HG03439 (cell line): ENCODE data around the gene SHISA7.
"Not testable (repeated sequence)": the region's sequence is repeated elsewhere in the genome, so short reads cannot be mapped to it uniquely, and the experiment has no call there.

Experiments used
- ATAC-seq: cut with Tn5 transposase; IDR thresholded peaks from one replicate; pipeline ENCODE4 v1.9.1; 2021; ENCODE audit warnings: mild to moderate bottlenecking, moderate library complexity; ENCODE audit not compliant: unreplicated experiment

The SHISA7 gene

GRCh38 chr19:55448175-55448490, 5.0 kb upstream of the SHISA7 start:
- ATAC-seq = not testable (repeated sequence)

GRCh38 chr19:55447421-55448174, 4.5 kb upstream of the SHISA7 start:
- no peak for ATAC-seq

- ATAC-seq = no peak
These were observed 3.0 kb upstream of the SHISA7 start for GRCh38 chr19:55446060-55446459.

- no peak for ATAC-seq
These were observed 1.5 kb upstream of the SHISA7 start for GRCh38 chr19:55444646-55445045.

GRCh38 chr19:55443824-55444480, 852 bp upstream of the SHISA7 start:
- no peak for ATAC-seq

- ATAC-seq = no peak
These were observed 633 bp downstream of the SHISA7 start for GRCh38 chr19:55442372-55442961.

- no peak for ATAC-seq
These were observed 1.3 kb downstream of the SHISA7 start for GRCh38 chr19:55441692-55442321.

GRCh38 chr19:55441319-55441691, 1.8 kb downstream of the SHISA7 start:
- no peak for ATAC-seq

- ATAC-seq = no peak
These were observed 2.5 kb downstream of the SHISA7 start for GRCh38 chr19:55440411-55441105.

GRCh38 chr19:55439052-55439451, 4.0 kb downstream of the SHISA7 start:
- no peak for ATAC-seq

GRCh38 chr19:55437410-55437809, 5.7 kb downstream of the SHISA7 start:
- ATAC-seq = no peak

GRCh38 chr19:55436847-55437246, 6.3 kb downstream of the SHISA7 start:
- no peak for ATAC-seq

- no peak for ATAC-seq
These were observed 8.1 kb downstream of the SHISA7 start for GRCh38 chr19:55435020-55435419.

GRCh38 chr19:55434356-55434919, 8.7 kb downstream of the SHISA7 start:
- ATAC-seq = no peak

- no peak for ATAC-seq
These were observed 9.8 kb downstream of the SHISA7 start for GRCh38 chr19:55433292-55433691.

- no peak for ATAC-seq
These were observed 10.7 kb downstream of the SHISA7 start for GRCh38 chr19:55432241-55432959.

GRCh38 chr19:55431183-55431582, 11.9 kb downstream of the SHISA7 start:
- ATAC-seq = no peak

GRCh38 chr19:55426042-55426441, 17.1 kb downstream of the SHISA7 start:
- ATAC-seq = no peak

GRCh38 chr19:55424518-55424917, 18.6 kb downstream of the SHISA7 start:
- ATAC-seq = no peak
